Right ventricle myocardium inferior (tissue), 1 donor: Measurements from ENCODE around the gene CD27. TPM values are rescaled to one million over a fixed set of nuclear protein-coding genes. Genes with fewer than 3 reads are reported as not detected.
A peak's percentile ranks its signal among the peaks of the same experiment; 100 is the strongest.

ENCODE experiments used
- ATAC-seq: fragments of 200-7000 bp; cut with Tn5 transposase; one replicate; pipeline ENCODE4 v1.9.1; 2020; ENCODE audit warnings: mild to moderate bottlenecking, moderate library complexity
- DNase-seq: peaks from one replicate; pipeline ENCODE4 v3.0.0; 2021; ENCODE audit errors: missing footprints
- intact Hi-C: fragments of 100-400 bp; cut with DNase I; formaldehyde crosslinking; loops from one replicate; pipeline ENCODE4 v1.11.0; 2022
- total RNA-seq: library from RNA; stranded (reverse); fragmentation: NEBNext Ultra II Directional; extraction: Animal tissue kit (Norgen Biotek cat#: 25700); gene quantifications from one replicate; pipeline ENCODE4 v1.2.1, GENCODE V29; 2021
- donor health status: DM: no; HTN: yes; CAD: no; lungs with severe emphysema.

Gene CD27
- total RNA-seq, 1 donor from 2014 or later, result not detected

DNA sequence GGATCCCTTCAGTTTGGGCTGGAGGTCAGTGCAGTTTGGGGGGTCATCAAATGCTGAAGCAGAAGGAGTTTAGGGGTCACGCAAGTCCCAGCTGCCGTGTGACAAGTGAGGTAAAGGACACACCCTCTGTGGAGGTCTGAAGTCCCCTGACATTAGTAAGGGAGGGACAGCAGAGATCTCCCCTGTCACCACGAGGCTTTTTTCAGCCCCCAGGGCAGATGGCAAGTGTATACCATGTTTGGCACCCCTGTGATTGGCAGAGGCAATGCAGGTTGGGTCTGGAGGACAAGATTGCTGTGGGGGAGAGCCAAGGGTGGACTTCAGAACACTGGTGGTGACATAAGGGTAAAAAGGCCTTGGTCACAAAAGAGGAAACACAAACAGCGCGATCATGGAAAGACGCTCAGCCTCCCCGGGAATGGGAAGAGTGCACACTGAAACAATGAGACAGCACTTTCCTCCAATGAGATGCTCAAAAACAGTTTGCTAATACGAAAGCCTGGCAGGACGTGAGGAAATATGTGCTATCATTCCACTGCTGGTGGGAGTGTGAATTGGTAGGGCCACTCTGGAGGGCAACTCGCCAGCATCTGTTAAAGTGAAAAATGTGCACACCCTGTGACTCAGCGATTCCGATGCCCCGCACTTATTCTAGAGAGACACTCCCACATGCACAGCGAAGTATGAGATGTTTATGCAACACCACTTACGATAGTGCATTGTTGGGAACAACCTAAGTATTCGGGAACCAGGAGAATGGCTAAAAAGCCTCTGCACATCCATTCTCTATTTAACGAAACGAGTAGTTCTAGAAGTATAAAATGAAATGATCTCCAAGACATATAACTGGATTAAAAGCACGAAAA, 14.4 kb upstream of the CD27 start:
- intact Hi-C loops, result no loop called here
- DNase-seq, result peak; percentile 85
- peak; percentile 86 for ATAC-seq

GRCh38 chr12:6432991-6433390, 11.8 kb upstream of the CD27 start:
- no peak for ATAC-seq
- DNase-seq, result no peak
- intact Hi-C loops, result no loop called here

GRCh38 chr12:6434205-6435140, 10.3 kb upstream of the CD27 start:
- DNase-seq, result no peak
- intact Hi-C loops, result no loop called here
- no peak for ATAC-seq

- intact Hi-C loops, result no loop called here
- ATAC-seq, result no peak
- DNase-seq, result no peak
Measured at GRCh38 chr12:6435961-6436715, 8.6 kb upstream of the CD27 start.

DNA sequence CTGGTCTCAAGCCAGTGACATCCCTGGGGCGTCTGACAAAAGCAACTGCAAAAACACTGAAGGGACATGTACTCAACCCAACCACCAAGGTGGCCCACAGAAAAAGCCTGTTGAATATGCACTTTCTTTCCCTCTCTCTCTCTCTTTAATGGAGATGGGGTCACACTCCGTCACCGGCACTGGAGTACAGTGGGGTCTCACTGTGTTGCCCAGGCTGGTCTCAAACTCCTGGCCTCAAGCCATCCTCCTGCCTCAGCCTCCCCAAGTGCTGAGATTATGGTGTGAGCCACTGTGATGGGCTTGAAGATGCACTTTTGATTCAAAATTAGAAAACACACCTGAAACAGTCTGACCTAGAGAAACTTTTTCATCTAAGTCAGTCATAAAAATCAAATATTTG, 7.2 kb upstream of the CD27 start:
- ATAC-seq, result no peak
- no peak for DNase-seq
- intact Hi-C loops, result no loop called here

DNA sequence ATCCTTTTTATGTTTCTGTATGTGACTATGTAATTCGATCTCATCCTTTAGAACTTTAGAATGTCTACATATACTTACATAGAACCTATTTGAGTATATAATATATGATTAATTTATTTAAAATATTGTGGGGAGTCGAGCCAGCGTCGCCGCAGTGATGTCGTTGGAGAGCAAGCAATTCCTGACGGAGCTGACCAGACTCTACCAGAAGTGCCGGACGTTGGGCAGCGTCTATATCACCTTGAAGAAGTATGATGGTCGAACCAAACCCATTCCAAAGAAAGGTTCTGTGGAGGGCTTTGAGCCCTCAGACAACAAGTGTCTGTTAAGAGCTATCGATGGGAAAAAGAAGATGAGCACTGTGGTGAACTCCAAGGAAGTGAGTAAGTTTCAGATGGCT, 6.4 kb upstream of the CD27 start:
- no peak for DNase-seq
- ATAC-seq, result no peak
- intact Hi-C loops, result no loop called here

DNA sequence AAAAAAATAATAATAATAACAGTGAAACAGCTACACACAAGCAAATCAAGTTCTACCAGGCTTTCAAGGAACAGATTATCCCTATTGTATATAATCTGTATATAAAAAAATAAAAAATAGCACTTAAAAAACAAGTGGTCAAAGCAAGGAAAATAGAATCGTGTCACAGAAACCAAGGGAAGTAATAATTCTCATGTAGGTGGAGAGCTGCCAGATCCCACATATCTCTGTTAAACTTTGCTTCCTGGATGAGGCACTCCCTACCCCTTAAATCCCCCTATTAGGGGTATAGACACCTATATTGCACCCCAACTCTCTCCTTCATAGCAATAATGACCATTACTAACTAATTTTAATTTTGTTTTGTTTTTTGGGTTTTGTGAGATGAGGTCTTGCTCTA, 4.4 kb upstream of the CD27 start:
- ATAC-seq (no peak), DNase-seq (no peak)
- intact Hi-C loops, result no loop called here

GRCh38 chr12:6442836-6443235, 1.9 kb upstream of the CD27 start:
- DNase-seq (no peak), ATAC-seq (no peak)
- intact Hi-C loops, result no loop called here

- ATAC-seq (no peak), DNase-seq (no peak)
- intact Hi-C loops, result no loop called here
Measured at GRCh38 chr12:6443361-6443983, 1.3 kb upstream of the CD27 start.

GRCh38 chr12:6444031-6444430, 724 bp upstream of the CD27 start:
- no peak for ATAC-seq
- no peak for DNase-seq
- intact Hi-C loops, result no loop called here

DNA sequence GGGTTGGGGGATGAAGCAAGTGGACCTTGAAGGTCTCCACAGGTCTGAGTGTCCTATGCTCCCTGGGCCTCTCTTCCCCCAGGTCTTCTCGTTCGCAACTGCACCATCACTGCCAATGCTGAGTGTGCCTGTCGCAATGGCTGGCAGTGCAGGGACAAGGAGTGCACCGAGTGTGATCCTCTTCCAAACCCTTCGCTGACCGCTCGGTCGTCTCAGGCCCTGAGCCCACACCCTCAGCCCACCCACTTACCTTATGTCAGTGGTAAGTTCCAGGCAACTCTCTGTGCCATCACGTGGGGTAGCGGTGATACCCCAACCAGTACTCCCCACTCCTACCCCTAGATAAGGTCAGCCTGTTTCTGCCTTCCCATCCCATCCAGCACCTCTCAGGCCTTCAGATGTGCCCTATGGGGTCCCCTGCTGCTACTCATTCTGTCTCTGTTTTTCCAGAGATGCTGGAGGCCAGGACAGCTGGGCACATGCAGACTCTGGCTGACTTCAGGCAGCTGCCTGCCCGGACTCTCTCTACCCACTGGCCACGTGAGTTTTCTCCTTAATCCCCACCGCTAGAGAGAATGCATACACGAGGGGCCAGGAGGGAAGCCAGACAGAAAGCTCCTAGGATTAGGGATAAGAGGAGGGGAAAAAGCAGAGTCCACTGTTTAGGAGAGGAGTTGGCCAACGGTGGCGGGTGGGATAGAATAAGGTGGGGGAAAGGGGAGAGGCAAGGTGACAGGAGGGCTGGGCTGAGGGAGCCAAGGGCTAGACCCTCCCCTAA, 5.5 kb downstream of the CD27 start:
- intact Hi-C loops, result loop anchor here (5.0 kb wide), 1 partner anchor 113 kb away; no protein-coding TSS in a partner anchor
- no peak for ATAC-seq
- no peak for DNase-seq

DNA sequence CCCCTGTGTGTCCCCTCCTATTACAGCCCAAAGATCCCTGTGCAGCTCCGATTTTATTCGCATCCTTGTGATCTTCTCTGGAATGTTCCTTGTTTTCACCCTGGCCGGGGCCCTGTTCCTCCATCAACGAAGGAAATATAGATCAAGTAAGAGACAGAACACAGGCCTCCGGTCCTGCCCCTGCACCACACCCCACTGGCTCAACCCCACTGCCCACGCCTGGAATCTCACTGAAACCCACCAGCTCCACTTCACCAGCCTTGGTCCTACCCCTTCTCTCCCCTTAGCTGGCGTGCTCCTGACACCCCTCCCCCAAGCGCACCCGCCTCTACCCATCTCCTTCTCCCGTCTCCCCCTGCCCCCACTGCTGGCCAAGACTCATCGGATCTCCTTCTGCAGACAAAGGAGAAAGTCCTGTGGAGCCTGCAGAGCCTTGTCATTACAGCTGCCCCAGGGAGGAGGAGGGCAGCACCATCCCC, 6.2 kb downstream of the CD27 start:
- intact Hi-C loops, result loop anchor here (5.0 kb wide), 1 partner anchor 114 kb away; no protein-coding TSS in a partner anchor
- ATAC-seq, result peak; percentile 7
- no peak for DNase-seq

DNA sequence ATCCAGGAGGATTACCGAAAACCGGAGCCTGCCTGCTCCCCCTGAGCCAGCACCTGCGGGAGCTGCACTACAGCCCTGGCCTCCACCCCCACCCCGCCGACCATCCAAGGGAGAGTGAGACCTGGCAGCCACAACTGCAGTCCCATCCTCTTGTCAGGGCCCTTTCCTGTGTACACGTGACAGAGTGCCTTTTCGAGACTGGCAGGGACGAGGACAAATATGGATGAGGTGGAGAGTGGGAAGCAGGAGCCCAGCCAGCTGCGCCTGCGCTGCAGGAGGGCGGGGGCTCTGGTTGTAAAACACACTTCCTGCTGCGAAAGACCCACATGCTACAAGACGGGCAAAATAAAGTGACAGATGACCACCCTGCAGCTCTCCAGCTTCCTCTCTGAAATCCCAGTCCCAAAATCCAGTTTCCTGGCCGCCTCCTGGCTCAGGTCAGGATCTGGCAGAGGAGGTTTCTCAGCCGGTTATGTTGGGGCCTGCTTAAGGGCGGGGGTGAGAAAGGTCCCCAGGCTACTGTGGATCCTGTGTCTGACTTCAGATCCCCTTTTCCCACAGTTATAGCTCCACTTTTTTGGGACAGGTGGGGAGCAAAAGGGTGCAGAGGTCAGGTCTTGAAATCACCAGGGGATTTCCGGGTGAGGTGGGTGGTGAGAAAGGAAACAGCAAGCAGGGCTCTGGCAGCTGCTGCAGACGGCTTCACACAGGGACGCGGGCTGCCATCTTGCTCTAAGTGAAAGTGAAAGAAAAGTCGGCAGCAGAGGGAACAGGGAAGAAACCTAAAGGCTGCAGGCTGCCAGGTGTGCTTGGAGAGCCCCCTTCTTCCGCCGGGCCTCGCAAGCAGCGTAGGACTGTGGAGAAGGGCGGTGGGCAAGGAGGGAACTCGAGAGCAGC, 6.8 kb downstream of the CD27 start, which contains the start of gene TAPBPL:
TSS of gene TAPBPL (plus strand) at position 695 of the 897 bp plus-strand sequence. CDS start 207 bp downstream, outside the sequence.
- intact Hi-C loops, result loop anchor here (1.0 to 5.0 kb wide), 3 partner anchors 19 to 114 kb away; partner anchors contain the start of genes GAPDH and VAMP1
- ATAC-seq (peak; percentile 95), DNase-seq (peak; percentile 91)

DNA sequence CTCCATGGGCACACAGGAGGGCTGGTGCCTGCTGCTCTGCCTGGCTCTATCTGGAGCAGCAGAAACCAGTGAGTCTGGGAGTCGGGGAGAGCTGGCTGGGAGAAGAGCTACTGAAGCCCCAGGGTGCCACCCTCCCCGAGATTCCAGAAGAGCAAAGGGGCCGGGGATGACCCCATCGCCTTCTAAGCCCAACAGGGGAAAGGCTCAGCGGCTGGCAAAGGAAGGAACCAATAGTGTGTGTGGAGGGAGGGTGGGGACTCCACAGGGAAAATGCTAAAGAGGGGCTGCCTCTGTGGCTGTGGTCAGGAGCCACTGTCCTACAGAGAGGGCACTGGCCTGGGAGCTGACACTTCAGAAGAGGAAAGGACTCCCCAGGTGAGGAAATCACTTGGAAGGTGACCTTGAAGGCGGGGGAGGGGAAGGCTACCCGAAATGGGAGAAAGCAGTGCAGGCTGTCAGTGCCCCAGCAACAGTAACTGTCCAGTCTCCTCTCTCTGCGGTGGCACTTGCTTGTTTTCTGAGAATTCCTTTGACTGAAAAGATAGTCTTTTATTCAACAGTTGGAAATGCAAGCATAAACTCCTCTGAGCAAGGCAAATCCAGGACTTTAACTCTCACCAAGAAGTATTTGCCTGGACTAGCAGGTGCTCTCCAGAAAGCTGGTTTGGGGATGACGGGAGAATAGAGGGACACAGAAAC, 7.6 kb downstream of the CD27 start:
- intact Hi-C loops, result loop anchor here (1.0 to 5.0 kb wide), 3 partner anchors 18 to 115 kb away; partner anchors contain the start of genes GAPDH and VAMP1
- ATAC-seq (peak; percentile 46), DNase-seq (no peak)

GRCh38 chr12:6452944-6453630, 8.3 kb downstream of the CD27 start:
- ATAC-seq, result peak; percentile 2
- intact Hi-C loops, result loop anchor here (1.0 to 5.0 kb wide), 3 partner anchors 18 to 116 kb away; partner anchors contain the start of genes GAPDH and VAMP1
- peak; percentile 75 for DNase-seq
